GM12878 (cell line): ENCODE results near the gene OSBPL5. TPM values are rescaled to one million over a fixed set of nuclear protein-coding genes. Genes with fewer than 3 reads are reported as not detected.

Source experiments
- ASH2L ChIP-seq: fragments of 300-600, 200-600 bp; sonication (generic); IDR thresholded peaks from 2 replicates; pipeline ENCODE4 v1.6.1; 2017; ENCODE audit warnings: low read depth, mild to moderate bottlenecking, borderline replicate concordance
- BACH1 ChIP-seq: fragments of 450-650 bp; IDR thresholded peaks from 2 replicates; pipeline ENCODE4 v1.6.1; 2017; ENCODE audit warnings: mild to moderate bottlenecking, borderline replicate concordance
- BMI1 ChIP-seq: fragments of 450-650 bp; IDR thresholded peaks from 2 replicates; pipeline ENCODE4 v1.6.1; 2016; ENCODE audit warnings: mild to moderate bottlenecking, moderate library complexity, borderline replicate concordance
- CBFB ChIP-seq: IDR thresholded peaks from 2 replicates; pipeline ENCODE4 v1.6.1; 2016; ENCODE audit warnings: antibody characterized with exemption, low read depth
- CHD4 ChIP-seq: fragments of 200-600 bp; sonication (generic); IDR thresholded peaks from 2 replicates; pipeline ENCODE4 v1.6.1; 2016; ENCODE audit warnings: mild to moderate bottlenecking
- CREB1 ChIP-seq: IDR thresholded peaks from 2 replicates; pipeline ENCODE4 v1.6.1; 2012; ENCODE audit warnings: low read depth, mild to moderate bottlenecking, inconsistent platforms
- EP300 ChIP-seq, 2 experiments: fragments of 150-350 bp in 1 of 2; IDR thresholded peaks; 2 replicates each; pipeline ENCODE4 v1.6.1; 2011 to 2012; ENCODE audit warnings: low read depth in 2 of 2, low read length in 2 of 2, borderline replicate concordance in 1 of 2, improper control_type of control experiment in 1 of 2, inconsistent platforms in 1 of 2; ENCODE audit not compliant: control insufficient read depth in 1 of 2
- FOS ChIP-seq: IDR thresholded peaks from 3 replicates; pipeline ENCODE4 v1.6.1; 2011; ENCODE audit warnings: borderline replicate concordance; ENCODE audit not compliant: insufficient read length; ENCODE audit errors: extremely low read depth
- FOXM1 ChIP-seq: IDR thresholded peaks from 2 replicates; pipeline ENCODE4 v1.6.1; 2012; ENCODE audit warnings: low read depth, mild to moderate bottlenecking, inconsistent platforms, low read length, moderate library complexity
- GATAD2B ChIP-seq: fragments of 450-650 bp; conservative IDR thresholded peaks from 2 replicates; pipeline ENCODE4 v1.6.1; 2017; ENCODE audit warnings: low read depth, mild to moderate bottlenecking, moderate library complexity
- HCFC1 ChIP-seq: fragments of 150-350 bp; IDR thresholded peaks from 2 replicates; pipeline ENCODE4 v1.6.1; 2014; ENCODE audit warnings: low read length
- HDAC2 ChIP-seq: fragments of 200-600 bp; sonication (generic); IDR thresholded peaks from 2 replicates; pipeline ENCODE4 v1.6.1; 2017
- MEF2A ChIP-seq: IDR thresholded peaks from 2 replicates; pipeline ENCODE4 v1.6.1; 2011; ENCODE audit warnings: low read depth, mild to moderate bottlenecking, low read length, moderate library complexity; ENCODE audit not compliant: insufficient read depth
- NFXL1 ChIP-seq: fragments of 450-650 bp; IDR thresholded peaks from 2 replicates; pipeline ENCODE4 v1.6.1; 2017; ENCODE audit warnings: antibody characterized with exemption, mild to moderate bottlenecking, borderline replicate concordance
- NKRF ChIP-seq: fragments of 450-650 bp; conservative IDR thresholded peaks from 2 replicates; pipeline ENCODE4 v1.6.1; 2017; ENCODE audit warnings: mild to moderate bottlenecking, moderate library complexity
- NR2C1 ChIP-seq: fragments of 450-650 bp; IDR thresholded peaks from 2 replicates; pipeline ENCODE4 v1.6.1; 2017; ENCODE audit warnings: antibody characterized with exemption, mild to moderate bottlenecking, moderate library complexity
- PBX3 ChIP-seq: IDR thresholded peaks from 2 replicates; pipeline ENCODE4 v1.6.1; 2011; ENCODE audit warnings: mild to moderate bottlenecking, low read depth, low read length, moderate library complexity; ENCODE audit not compliant: insufficient replicate concordance
- REST ChIP-seq: IDR thresholded peaks from 2 replicates; pipeline ENCODE4 v1.6.1; 2012; ENCODE audit warnings: mild to moderate bottlenecking, low read depth, low read length
- RFX5 ChIP-seq: IDR thresholded peaks from 2 replicates; pipeline ENCODE4 v1.6.1; 2011; ENCODE audit warnings: low read depth, low read length, improper control_type of control experiment
- SMC3 ChIP-seq: IDR thresholded peaks from 2 replicates; pipeline ENCODE4 v1.6.1; 2011; ENCODE audit warnings: low read length, improper control_type of control experiment, borderline replicate concordance
- SREBF2 ChIP-seq: IDR thresholded peaks from 2 replicates; pipeline ENCODE4 v1.6.1; 2012; ENCODE audit warnings: mild to moderate bottlenecking, low read length
- WRNIP1 ChIP-seq: IDR thresholded peaks from 2 replicates; pipeline ENCODE4 v1.6.1; 2011; ENCODE audit warnings: low read depth, low read length, improper control_type of control experiment, borderline replicate concordance
- ZNF207 ChIP-seq: fragments of 450-650 bp; IDR thresholded peaks from 2 replicates; pipeline ENCODE4 v1.6.1; 2014; ENCODE audit warnings: antibody characterized with exemption, mild to moderate bottlenecking, borderline replicate concordance
- ZNF274 ChIP-seq: IDR thresholded peaks from one replicate; pipeline ENCODE4 v1.8.0; 2011; ENCODE audit not compliant: insufficient read length, insufficient read depth
- polyA plus RNA-seq, 11 experiments: library from polyadenylated mRNA; depleted of rRNA in 4 of 11; unstranded in 6 of 11; stranded (reverse) in 5 of 11; fragments of >200 nt; fragmentation: Nextera tagmentation in 4 of 11; fragmentation: Illumina TruSeq in 1 of 11; extraction: Ambion mirVana in 4 of 11; extraction: Trizol in 1 of 11; gene quantifications; 1 replicate in 1 of 11; 2 replicates in 10 of 11; pipeline versions ENCODE4 v1.2.1 to v1.2.3, GENCODE V29; 2011 to 2016; ENCODE audit warnings: inconsistent platforms in 2 of 11, missing spikeins in 2 of 11, low read depth in 1 of 11
- total RNA-seq, 4 experiments: library from RNA; depleted of rRNA in 3 of 4; stranded (reverse); fragments of >200 nt in 3 of 4; fragmentation: Illumina TruSeq in 1 of 4; extraction: Trizol in 1 of 4; gene quantifications; 2 replicates each; pipeline versions ENCODE4 v1.2.1 to v1.2.3, GENCODE V29; 2013 to 2021

OSBPL5 gene
- total and polyA plus RNA-seq, 10 of the 15 experiments (the other 5 are each of a cell fraction or from before 2014, with no cell fraction given), result not detected

GRCh38 chr11:3057069-3057963 lies 107.8 kb downstream of the OSBPL5 start, which contains the start of gene CARS1 (continued):
- TF ChIP-seq REST (no peak), WRNIP1 (no peak), BACH1 (no peak; the same call in 1 of the 2 replicates), PBX3 (no peak), RFX5 (0 out of 2 replicates have a peak, but pooled peaks have one; percentile 29), CREB1 (peak; percentile 74), NFXL1 (no peak), EP300 (IDR thresholded peaks at IDR 0.05; ENCODE audit: borderline replicate concordance in 1 of 2, control insufficient read depth in 1 of 2, low read depth in 2 of 2, low read length in 2 of 2) (no peak), FOS (no peak), NR2C1 (peak; percentile 84), CHD4 (no peak), FOXM1 (no peak), MEF2A (0 out of 2 replicates have a peak, but pooled peaks have one; percentile 46), ZNF274 (no peak), HDAC2 (no peak), HCFC1 (peak; percentile 96), ASH2L (no peak), NKRF (peak; percentile 97), ZNF207 (peak; percentile 40; the same call in 1 of the 2 replicates), GATAD2B (peak; percentile 84), SMC3 (no peak), BMI1 (peak; percentile 97), CBFB (peak; percentile 56; the same call in 1 of the 2 replicates), SREBF2 (peak; percentile 66; the same call in 1 of the 2 replicates)
